Right lobe of liver (tissue), 6 donors: ENCODE results near the gene DDX27. TPM values are rescaled to one million over a fixed set of nuclear protein-coding genes. Genes with fewer than 3 reads are reported as not detected.
"Not testable (repeated sequence)": the region's sequence is repeated elsewhere in the genome, so short reads cannot be mapped to it uniquely, and the experiment has no call there.

Source experiments
- ATAC-seq, 4 donors: fragments of 200-7000 bp; cut with Tn5 transposase; one replicate each; pipeline ENCODE4 v1.9.1; 2020; ENCODE audit warnings: mild to moderate bottlenecking in 4 of 4, moderate library complexity in 4 of 4
- DNase-seq, 3 donors: peaks; one replicate each; pipeline ENCODE4 v3.0.0-alpha.2; 2020
- H3K27ac ChIP-seq, 3 donors: fragments of 200-600 bp; one replicate each; pipeline ENCODE4 v1.8.0; 2022
- H3K27me3 ChIP-seq, 2 donors: fragments of 200-600 bp; one replicate each; pipeline ENCODE4 v1.8.0; 2022
- H3K36me3 ChIP-seq, 4 donors: fragments of 200-600 bp; sonication (generic) in 1 of 4; one replicate each; pipeline versions ENCODE4 v1.5.1 to v1.8.0; 2017 to 2022; ENCODE audit warnings: control low read depth in 1 of 4
- H3K4me1 ChIP-seq, 4 donors: fragments of 200-600 bp; sonication (generic) in 1 of 4; one replicate each; pipeline versions ENCODE4 v1.5.1 to v1.8.0; 2017 to 2022; ENCODE audit warnings: control low read depth in 1 of 4
- H3K4me3 ChIP-seq, 3 donors: fragments of 200-600 bp; one replicate each; pipeline ENCODE4 v1.8.0; 2022
- H3K9me3 ChIP-seq, 4 donors: fragments of 200-600 bp; sonication (generic) in 1 of 4; one replicate each; pipeline versions ENCODE4 v1.5.1 to v1.8.0; 2017 to 2022; ENCODE audit warnings: control low read depth in 1 of 4
- POLR2A ChIP-seq: fragments of 450-650 bp; IDR thresholded peaks from one replicate; pipeline ENCODE4 v1.6.1; 2017; ENCODE audit warnings: antibody characterized with exemption, mild to moderate bottlenecking
- WGBS: methylation state at CpG from one replicate; pipeline ENCODE4 v1.1.6; 2018; ENCODE audit warnings: low coverage, low lambda C conversion rate; ENCODE audit not compliant: insufficient coverage; ENCODE audit errors: missing lambda C conversion rate; 5-methylcytosine and 5-hydroxymethylcytosine counted together
- intact Hi-C, 2 donors: fragments of 100-400 bp; cut with DNase I; formaldehyde crosslinking; loops; one replicate each; pipeline versions ENCODE4 v1.11.2 to v1.14.1; 2022
- total RNA-seq, 6 experiments: library from RNA; depleted of rRNA in 2 of 6; stranded (reverse); fragments of >200 nt in 2 of 6; fragmentation: NEBNext Ultra II Directional in 3 of 6; extraction: Animal tissue kit (Norgen Biotek cat#: 25700) in 3 of 6; gene quantifications; one replicate each; pipeline versions ENCODE4 v1.1.0 to v1.2.4, GENCODE V29; 2016 to 2023
- TF ChIP-seq, protein P1 (sequence below), 4 donors: fragments of 200-600 bp in 3 of 4; fragments of 450-650 bp in 1 of 4; IDR thresholded peaks; one replicate each; pipeline versions ENCODE4 v1.5.1 to v1.8.0; 2016 to 2022; ENCODE audit warnings: antibody characterized with exemption in 4 of 4, mild to moderate bottlenecking in 2 of 4
- donor health status: DM: no; HTN: yes; CAD: no.
- donor health status: DM: no; HTN: no; CAD: no.
- donor health status: DM: no; HTN: no; CAD: no.
- donor health status: DM: no; HTN: yes; CAD: no.
- donor health status: DM: no; HTN: yes; CAD: no.

The DDX27 gene
- total RNA-seq, 6 experiments from 2014 or later, result 7.6 to 15.7 (median 11.6) TPM

- H3K9me3 ChIP-seq, result no peaks in the 10 kb centered on the region
- H3K27me3 ChIP-seq, result no peaks in the 10 kb centered on the region
- intact Hi-C loops, result no loop called here
- H3K4me1 ChIP-seq, result peaks cover 0 to 44% (median 18%) of the 10 kb centered on the region in 4 donors
- H3K36me3 ChIP-seq, result no peaks in the 10 kb centered on the region
- ATAC-seq (no peak), DNase-seq (no peak)
- no peak overlapping the region for H3K4me3 ChIP-seq
- WGBS, result 78% methylated on average over 3 of the region's 3 CpGs
- TF ChIP-seq POLR2A, result no peak
- TF ChIP-seq, protein P1, sequence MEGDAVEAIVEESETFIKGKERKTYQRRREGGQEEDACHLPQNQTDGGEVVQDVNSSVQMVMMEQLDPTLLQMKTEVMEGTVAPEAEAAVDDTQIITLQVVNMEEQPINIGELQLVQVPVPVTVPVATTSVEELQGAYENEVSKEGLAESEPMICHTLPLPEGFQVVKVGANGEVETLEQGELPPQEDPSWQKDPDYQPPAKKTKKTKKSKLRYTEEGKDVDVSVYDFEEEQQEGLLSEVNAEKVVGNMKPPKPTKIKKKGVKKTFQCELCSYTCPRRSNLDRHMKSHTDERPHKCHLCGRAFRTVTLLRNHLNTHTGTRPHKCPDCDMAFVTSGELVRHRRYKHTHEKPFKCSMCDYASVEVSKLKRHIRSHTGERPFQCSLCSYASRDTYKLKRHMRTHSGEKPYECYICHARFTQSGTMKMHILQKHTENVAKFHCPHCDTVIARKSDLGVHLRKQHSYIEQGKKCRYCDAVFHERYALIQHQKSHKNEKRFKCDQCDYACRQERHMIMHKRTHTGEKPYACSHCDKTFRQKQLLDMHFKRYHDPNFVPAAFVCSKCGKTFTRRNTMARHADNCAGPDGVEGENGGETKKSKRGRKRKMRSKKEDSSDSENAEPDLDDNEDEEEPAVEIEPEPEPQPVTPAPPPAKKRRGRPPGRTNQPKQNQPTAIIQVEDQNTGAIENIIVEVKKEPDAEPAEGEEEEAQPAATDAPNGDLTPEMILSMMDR (IDR thresholded peaks at IDR 0.05), result no peak
- peak overlapping the region in 2 of 3 donors; percentile 4 to 86 for H3K27ac ChIP-seq
These were observed 35.8 kb upstream of the DDX27 start for GRCh38 chr20:49183444-49183843.

GRCh38 chr20:49184084-49184501 is 35.1 kb upstream of the DDX27 start:
- peak overlapping the region; percentile 7 to 86 (median 84) for H3K27ac ChIP-seq
- ATAC-seq, H3K27me3 ChIP-seq, H3K9me3 ChIP-seq, intact Hi-C loops, DNase-seq, H3K36me3 ChIP-seq: not testable (repeated sequence)
- peak overlapping the region in 1 of 3 donors; percentile 90 for H3K4me3 ChIP-seq
- 32% methylated on average over 5 of the region's 5 CpGs for WGBS
- peaks cover 0 to 46% (median 18%) of the 10 kb centered on the region in 4 donors for H3K4me1 ChIP-seq

DNA sequence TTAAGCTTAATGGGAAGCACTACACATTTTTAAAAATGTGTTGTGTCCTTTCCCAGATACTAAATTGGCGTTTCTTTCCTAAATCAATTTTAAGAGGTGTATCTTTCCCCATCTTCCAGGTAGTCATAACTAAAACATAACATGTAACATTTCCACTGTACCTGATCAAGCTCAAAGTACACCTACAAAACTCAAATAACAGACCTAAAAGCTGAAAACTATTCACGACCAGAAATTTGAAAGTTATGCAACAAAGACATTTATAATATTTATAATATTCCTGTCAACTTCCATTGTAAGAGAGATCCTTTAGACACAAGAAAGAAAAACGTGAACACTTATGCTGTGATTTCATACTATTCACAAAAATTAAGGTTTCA is 34.5 kb upstream of the DDX27 start:
- Histone ChIP-seq H3K9me3 (no peaks in the 10 kb centered on the region), H3K27me3 (no peaks in the 10 kb centered on the region), H3K36me3 (no peaks in the 10 kb centered on the region), H3K4me3 (peak overlapping the region in 1 of 3 donors; percentile 90), H3K4me1 (peaks cover 0 to 43% (median 18%) of the 10 kb centered on the region in 4 donors), H3K27ac (peak overlapping the region; percentile 7 to 86 (median 84))
- ATAC-seq, result no peak
- intact Hi-C loops, result no loop called here
- DNase-seq, result no peak
- TF ChIP-seq POLR2A, result no peak
- TF ChIP-seq, protein P1 (IDR thresholded peaks at IDR 0.05), result no peak
- WGBS, result 18% methylated on average over 3 of the region's 3 CpGs

GRCh38 chr20:49185071-49185761 is 34.0 kb upstream of the DDX27 start:
- ATAC-seq (peak in 2 of 4 donors; percentile 14 to 43), DNase-seq (no peak)
- H3K4me3 ChIP-seq, result peak overlapping the region; percentile 75 to 90 (median 81)
- no peaks in the 10 kb centered on the region for H3K9me3 ChIP-seq
- intact Hi-C loops, result no loop called here
- no peaks in the 10 kb centered on the region for H3K36me3 ChIP-seq
- peaks cover 0 to 38% (median 18%) of the 10 kb centered on the region in 4 donors for H3K4me1 ChIP-seq
- TF ChIP-seq, protein P1 (IDR thresholded peaks at IDR 0.05), result no peak
- no peak for TF ChIP-seq POLR2A
- peak overlapping the region; percentile 84 to 89 (median 86) for H3K27ac ChIP-seq
- 18% methylated on average over 6 of the region's 6 CpGs for WGBS
- H3K27me3 ChIP-seq, result no peaks in the 10 kb centered on the region

DNA sequence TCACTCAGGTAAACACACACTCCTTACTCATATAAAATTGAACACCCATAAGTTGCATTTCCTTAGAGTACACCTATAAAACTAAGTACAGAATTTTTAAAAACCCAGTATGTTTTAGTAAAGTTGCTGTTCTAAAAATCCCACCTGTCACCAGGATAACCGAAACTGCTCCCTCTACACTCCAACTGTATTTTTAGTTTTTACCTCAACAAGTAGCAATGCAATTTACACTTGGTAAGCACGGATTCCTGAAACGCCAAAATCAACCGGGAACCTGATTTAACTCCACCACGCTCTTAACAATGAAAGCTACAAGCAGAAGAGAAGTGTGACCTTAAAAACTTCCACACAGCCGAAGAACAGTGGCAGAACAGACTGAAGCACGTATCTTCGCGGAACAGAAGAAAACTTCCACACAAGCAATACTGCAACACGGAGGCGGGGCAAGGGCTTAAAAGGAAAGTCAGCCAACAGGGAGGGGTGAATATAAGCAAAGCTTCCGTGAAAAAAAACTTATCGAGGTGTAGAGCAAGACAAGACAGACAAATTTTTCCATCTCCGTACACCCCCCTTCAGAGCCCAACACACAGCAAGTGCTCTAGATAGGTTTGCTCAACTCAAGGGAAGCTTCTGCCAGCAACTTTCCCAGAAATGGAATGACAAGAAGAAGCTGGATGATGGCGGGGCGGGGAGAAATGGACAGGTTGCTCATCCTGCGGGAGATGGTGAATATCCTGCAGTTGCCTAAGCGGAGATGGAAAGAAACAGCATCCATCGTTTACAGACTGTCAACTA is 32.5 kb upstream of the DDX27 start:
- peak overlapping the region; percentile 75 to 90 (median 81) for H3K4me3 ChIP-seq
- peak; percentile 17 to 42 (median 32) for ATAC-seq
- H3K27ac ChIP-seq, result peak overlapping the region; percentile 84 to 89 (median 86)
- intact Hi-C loops, result no loop called here
- no peaks in the 10 kb centered on the region for H3K9me3 ChIP-seq
- TF ChIP-seq, protein P1 (IDR thresholded peaks at IDR 0.05), result no peak
- peak; percentile 41 for TF ChIP-seq POLR2A
- DNase-seq, result peak; percentile 59 to 67 (median 65)
- peaks cover 0 to 25% (median 13%) of the 10 kb centered on the region in 4 donors for H3K4me1 ChIP-seq
- WGBS, result under 1% methylated on average over 19 of the region's 19 CpGs
- H3K36me3 ChIP-seq, result no peaks in the 10 kb centered on the region
- no peaks in the 10 kb centered on the region for H3K27me3 ChIP-seq
